H1 (cell line): ENCODE results near the gene RNF220. TPM values are rescaled to one million over a fixed set of nuclear protein-coding genes. Genes with fewer than 3 reads are reported as not detected.

ENCODE experiments used
- CTCF ChIA-PET: fragments of 300-600 bp; sonication (Branson Sonifier 250); formaldehyde crosslinking; loops from one replicate; lab custom pipeline; 2021; ENCODE audit not compliant: partially characterized antibody; lab: Charles Lee
- POLR2A ChIA-PET: fragments of 300-600 bp; sonication (Branson Sonifier 250); formaldehyde crosslinking; loops from one replicate; lab custom pipeline; 2021; ENCODE audit warnings: inconsistent platforms; ENCODE audit not compliant: partially characterized antibody; lab: Charles Lee
- DNase-seq, 2 experiments: peaks; one replicate each; pipeline versions ENCODE4 v3.0.0 to v3.0.0-alpha.2; 2010 to 2022; ENCODE audit warnings: low spot score in 2 of 2, low read depth in 1 of 2, mixed read lengths in 1 of 2
- FAIRE-seq: peaks from 2 replicates; lab custom pipeline; 2011; peaks lifted over from hg19 to GRCh38; lab: Jason Lieb, UNC
- H2AFZ ChIP-seq: 2 replicates; pipeline ENCODE4 v1.8.1; 2012; ENCODE audit warnings: low read length, inconsistent platforms
- H2AK5ac ChIP-seq: 2 replicates; pipeline ENCODE4 v1.6.1; 2013; ENCODE audit warnings: low read depth, low read length
- H2BK120ac ChIP-seq: replicated peaks from 2 replicates; pipeline ENCODE3; 2013; ENCODE audit warnings: low read depth, low read length, inconsistent platforms
- H2BK12ac ChIP-seq: 2 replicates; pipeline ENCODE4 v1.6.1; 2013; ENCODE audit warnings: low read depth, low read length
- H2BK15ac ChIP-seq: 2 replicates; pipeline ENCODE4 v1.6.1; 2013; ENCODE audit warnings: low read length
- H2BK20ac ChIP-seq: 2 replicates; pipeline ENCODE4 v1.6.1; 2013; ENCODE audit warnings: low read length
- H2BK5ac ChIP-seq: 2 replicates; pipeline ENCODE4 v1.6.1; 2013; ENCODE audit warnings: low read depth, low read length
- H3K14ac ChIP-seq: 2 replicates; pipeline ENCODE4 v1.6.1; 2013; ENCODE audit warnings: inconsistent platforms; ENCODE audit not compliant: insufficient read length
- H3K18ac ChIP-seq: 2 replicates; pipeline ENCODE4 v1.6.1; 2013; ENCODE audit warnings: low read length; ENCODE audit errors: extremely low read depth
- H3K23ac ChIP-seq: 2 replicates; pipeline ENCODE4 v1.6.1; 2013; ENCODE audit warnings: inconsistent platforms; ENCODE audit not compliant: insufficient read length
- H3K23me2 ChIP-seq: 2 replicates; pipeline ENCODE4 v1.6.1; 2013; ENCODE audit warnings: low read depth, low read length
- H3K27ac ChIP-seq: 2 replicates; pipeline ENCODE4 v1.6.1; 2011; ENCODE audit warnings: low read depth, low read length, inconsistent platforms
- H3K27me3 ChIP-seq, 4 experiments: replicated peaks in 1 of 4; 1 replicate in 1 of 4; 2 replicates in 3 of 4; pipeline versions ENCODE4 v1.6.1 to v1.8.1; 2011 to 2013; ENCODE audit warnings: low read length in 3 of 4, mild to moderate bottlenecking in 3 of 4, inconsistent platforms in 2 of 4, mixed read lengths in 2 of 4, moderate library complexity in 1 of 4; ENCODE audit not compliant: control insufficient read depth in 3 of 4, insufficient read depth in 3 of 4; ENCODE audit errors: extremely low read depth in 1 of 4
- H3K36me3 ChIP-seq, 4 experiments: 2 replicates each; pipeline versions ENCODE4 v1.6.1 to v1.8.1; 2011 to 2013; ENCODE audit warnings: mild to moderate bottlenecking in 4 of 4, low read length in 3 of 4, moderate library complexity in 2 of 4, control low read depth in 1 of 4, inconsistent platforms in 1 of 4; ENCODE audit not compliant: insufficient read depth in 4 of 4, control insufficient read depth in 2 of 4
- H3K4ac ChIP-seq: replicated peaks from 2 replicates; pipeline ENCODE3; 2013; ENCODE audit warnings: low read length, low read depth, mixed read lengths, inconsistent platforms; ENCODE audit not compliant: insufficient read length
- H3K4me1 ChIP-seq, 4 experiments: replicated peaks in 1 of 4; 1 replicate in 1 of 4; 2 replicates in 3 of 4; pipeline versions ENCODE4 v1.6.1 to v1.8.1; 2011 to 2013; ENCODE audit warnings: low read length in 3 of 4, inconsistent platforms in 2 of 4, mixed read lengths in 1 of 4; ENCODE audit not compliant: insufficient read depth in 4 of 4, control insufficient read depth in 3 of 4
- H3K4me2 ChIP-seq, 2 experiments: 2 replicates each; pipeline versions ENCODE4 v1.6.1 to v1.8.1; 2011 to 2013; ENCODE audit warnings: low read depth in 2 of 2, low read length in 2 of 2, control low read depth in 1 of 2, inconsistent platforms in 1 of 2, mild to moderate bottlenecking in 1 of 2; ENCODE audit not compliant: insufficient read depth in 1 of 2
- H3K4me3 ChIP-seq, 4 experiments: fragments of 200-600, 300-600 bp in 1 of 4; sonication (generic), shearing (Covaris generic), sonication (Bioruptor Twin) in 1 of 4; 2 replicates each; pipeline versions ENCODE4 v1.5.1 to v1.8.1; 2011 to 2016; ENCODE audit warnings: low read length in 4 of 4, low read depth in 3 of 4, control low read depth in 2 of 4, inconsistent platforms in 2 of 4, mild to moderate bottlenecking in 2 of 4, mixed read lengths in 1 of 4, moderate library complexity in 1 of 4; ENCODE audit not compliant: insufficient read depth in 2 of 4; ENCODE audit errors: extremely low read depth in 1 of 4
- H3K56ac ChIP-seq: replicated peaks from 2 replicates; pipeline ENCODE3; 2013; ENCODE audit warnings: low read depth, mild to moderate bottlenecking, mixed read lengths, low read length, inconsistent platforms; ENCODE audit not compliant: insufficient read length
- H3K79me1 ChIP-seq: 2 replicates; pipeline ENCODE4 v1.6.1; 2013; ENCODE audit warnings: low read depth, low read length, control low read depth
- H3K79me2 ChIP-seq, 2 experiments: 2 replicates each; pipeline versions ENCODE4 v1.6.1 to v1.8.1; 2012 to 2013; ENCODE audit warnings: low read length in 2 of 2, mild to moderate bottlenecking in 2 of 2, inconsistent platforms in 1 of 2; ENCODE audit not compliant: insufficient read depth in 2 of 2, control insufficient read depth in 1 of 2
- H3K9ac ChIP-seq, 4 experiments: replicated peaks in 1 of 4; 1 replicate in 1 of 4; 2 replicates in 3 of 4; pipeline versions ENCODE4 v1.6.1 to v1.8.1; 2011 to 2013; ENCODE audit warnings: low read depth in 3 of 4, low read length in 3 of 4, control low read depth in 2 of 4, mild to moderate bottlenecking in 2 of 4, moderate library complexity in 2 of 4, inconsistent platforms in 1 of 4; ENCODE audit errors: extremely low read depth in 1 of 4
- H3K9me3 ChIP-seq, 2 experiments: 2 replicates each; pipeline versions ENCODE4 v1.6.1 to v1.8.1; 2012 to 2013; ENCODE audit warnings: mild to moderate bottlenecking in 2 of 2, moderate library complexity in 2 of 2, control low read depth in 1 of 2, inconsistent platforms in 1 of 2, low read depth in 1 of 2, low read length in 1 of 2, mixed read lengths in 1 of 2; ENCODE audit not compliant: insufficient read depth in 2 of 2
- H4K20me1 ChIP-seq, 2 experiments: replicated peaks in 1 of 2; 2 replicates each; pipeline versions ENCODE3 to v1.8.1; 2011 to 2013; ENCODE audit warnings: inconsistent platforms in 2 of 2, low read length in 2 of 2, mild to moderate bottlenecking in 1 of 2; ENCODE audit not compliant: insufficient read depth in 2 of 2, control insufficient read depth in 1 of 2
- H4K5ac ChIP-seq: 2 replicates; pipeline ENCODE4 v1.6.1; 2013; ENCODE audit warnings: low read length, low read depth, mixed read lengths, inconsistent platforms; ENCODE audit not compliant: insufficient read length
- H4K8ac ChIP-seq: 2 replicates; pipeline ENCODE4 v1.8.0; 2013; ENCODE audit warnings: mild to moderate bottlenecking, moderate library complexity, low read length, inconsistent platforms; ENCODE audit not compliant: insufficient read depth; ENCODE audit errors: extremely low read depth
- H4K91ac ChIP-seq: replicated peaks from 2 replicates; pipeline ENCODE3; 2013; ENCODE audit warnings: low read length, mixed read lengths, inconsistent platforms; ENCODE audit not compliant: insufficient read length
- ASH2L ChIP-seq: fragments of 200-600, 300-600 bp; sonication (generic); IDR thresholded peaks from one replicate; pipeline ENCODE4 v1.7.1; 2017; ENCODE audit warnings: low read length
- BACH1 ChIP-seq: IDR thresholded peaks from 2 replicates; pipeline ENCODE4 v1.6.1; 2012; ENCODE audit warnings: low read length, improper control_type of control experiment
- CEBPB ChIP-seq: IDR thresholded peaks from 2 replicates; pipeline ENCODE4 v1.6.1; 2012; ENCODE audit warnings: low read depth, low read length
- KDM4A ChIP-seq: IDR thresholded peaks from one replicate; pipeline ENCODE4 v1.7.1; 2012; ENCODE audit warnings: low read depth, mild to moderate bottlenecking, moderate library complexity, low read length, inconsistent platforms; ENCODE audit not compliant: severe bottlenecking
- SIN3A ChIP-seq, 2 experiments: IDR thresholded peaks in 1 of 2; conservative IDR thresholded peaks in 1 of 2; 2 replicates each; pipeline ENCODE4 v1.6.1; 2011 to 2012; ENCODE audit warnings: low read length in 2 of 2, improper control_type of control experiment in 1 of 2, low read depth in 1 of 2, mild to moderate bottlenecking in 1 of 2
- SIX5 ChIP-seq: IDR thresholded peaks from 2 replicates; pipeline ENCODE4 v1.6.1; 2011; ENCODE audit warnings: mild to moderate bottlenecking, low read depth, low read length
- TAF7 ChIP-seq: optimal IDR thresholded peaks from 2 replicates; pipeline ENCODE3; 2011; ENCODE audit warnings: low read depth, mild to moderate bottlenecking, inconsistent platforms, low read length, moderate library complexity, borderline replicate concordance
- TBP ChIP-seq: IDR thresholded peaks from 2 replicates; pipeline ENCODE4 v1.6.1; 2011; ENCODE audit warnings: low read depth, low read length, improper control_type of control experiment
- TCF12 ChIP-seq: IDR thresholded peaks from 2 replicates; pipeline ENCODE4 v1.6.1; 2011; ENCODE audit warnings: low read depth, mild to moderate bottlenecking, low read length
- YY1 ChIP-seq: IDR thresholded peaks from 2 replicates; pipeline ENCODE4 v1.6.1; 2011; ENCODE audit warnings: low read depth, mild to moderate bottlenecking, low read length
- WGBS, 2 experiments: shearing (Covaris generic) in 1 of 2; methylation state at CpG; one replicate each; pipeline versions ENCODE4 v1.1.6 to v1.1.7; 2013 to 2015; ENCODE audit warnings: low lambda C conversion rate in 2 of 2, mixed read lengths in 2 of 2, inconsistent platforms in 1 of 2, low coverage in 1 of 2, missing lambda C conversion rate in 1 of 2; ENCODE audit not compliant: insufficient replicate concordance in 2 of 2, insufficient coverage in 1 of 2, insufficient read length in 1 of 2; ENCODE audit errors: extremely low coverage in 1 of 2, missing lambda C conversion rate in 1 of 2; 5-methylcytosine and 5-hydroxymethylcytosine counted together
- polyA plus RNA-seq, 7 experiments: library from polyadenylated mRNA; depleted of rRNA in 3 of 7; stranded (reverse) in 5 of 7; unstranded in 2 of 7; fragments of >200 nt in 5 of 7; fragments of 200-250 nt in 2 of 7; gene quantifications; 1 replicate in 5 of 7; 2 replicates in 1 of 7; 4 replicates in 1 of 7; pipeline versions ENCODE4 v1.2.1 to v1.2.3, GENCODE V29; 2011 to 2013; ENCODE audit warnings: missing spikeins in 2 of 7, mixed read lengths in 2 of 7
- total RNA-seq: library from RNA; stranded (reverse); fragmentation: NEBNext Ultra II Directional; extraction: Animal tissue kit (Norgen Biotek cat#: 25700); gene quantifications from 2 replicates; pipeline ENCODE4 v1.2.1, GENCODE V29; 2021
- TF ChIP-seq, protein P1 (sequence below): IDR thresholded peaks from 2 replicates; pipeline ENCODE4 v1.6.1; 2011; ENCODE audit warnings: low read depth, mild to moderate bottlenecking, low read length; ENCODE audit not compliant: insufficient read depth

The RNF220 gene
- total and polyA plus RNA-seq, 2 of the 8 experiments (the other 6 are each of a cell fraction or from before 2014, with no cell fraction given) = 123 to 160 TPM

GRCh38 chr1:44472620-44473525 is 67.8 kb downstream of the RNF220 start:
- H2BK15ac ChIP-seq = no peak overlapping the region
- DNase-seq (no peak), FAIRE-seq (peak; percentile 7)
- H3K27me3 ChIP-seq = no peaks in the 10 kb centered on the region
- peaks cover 6 to 19% (median 11%) of the 10 kb centered on the region in 4 experiments for H3K4me1 ChIP-seq
- no peak overlapping the region for H3K14ac ChIP-seq
- H3K79me1 ChIP-seq = no peaks in the 10 kb centered on the region; the same call in 1 of the 2 replicates
- H4K20me1 ChIP-seq = peaks cover 0 to 2% of the 10 kb centered on the region in 2 experiments
- H4K91ac ChIP-seq = no peak overlapping the region
- H2BK20ac ChIP-seq = no peak overlapping the region
- no peak overlapping the region for H2BK5ac ChIP-seq
- whole genome bisulfite sequencing, 2 experiments = 82% methylated on average over 14 of the region's 18 CpGs; no CpG with 5 or more reads in 1 of the 2 experiments
- H2BK120ac ChIP-seq = no peak overlapping the region
- no peak overlapping the region for H3K27ac ChIP-seq
- no peaks in the 10 kb centered on the region for H3K36me3 ChIP-seq
- H3K23ac ChIP-seq = no peak overlapping the region
- H4K8ac ChIP-seq = no peak overlapping the region
- no peak overlapping the region; a peak in 1 of 7 replicates for H3K9ac ChIP-seq
- no peak overlapping the region for H2AK5ac ChIP-seq
- no peak overlapping the region for H4K5ac ChIP-seq
- no peak overlapping the region for H2AFZ ChIP-seq
- 0 out of 4 replicates have a peak overlapping the region, but pooled peaks of 1 of the 2 experiments have one; percentile 13 for H3K4me2 ChIP-seq
- no peak overlapping the region for H3K18ac ChIP-seq
- H3K23me2 ChIP-seq = no peaks in the 10 kb centered on the region; the same call in 1 of the 2 replicates
- H3K56ac ChIP-seq = no peak overlapping the region
- H3K9me3 ChIP-seq = 0 out of 4 replicates have a peak, but pooled peaks cover 0 to 4% of the 10 kb centered on the region in 2 experiments
- H3K4me3 ChIP-seq = no peak overlapping the region
- ChIA-PET CTCF (interaction anchor here (1.1 to 1.3 kb wide), 4 partner anchors 12 to 122 kb away, joined by 3 to 4 read pairs (median 3); no protein-coding TSS in a partner anchor), POLR2A (interaction anchor here (0.6 to 1.3 kb wide), 2 partner anchors 45 to 51 kb away, joined by 3 read pairs; no protein-coding TSS in a partner anchor)
- no peak overlapping the region for H2BK12ac ChIP-seq
- H3K79me2 ChIP-seq = peaks cover 0 to 4% of the 10 kb centered on the region in 2 experiments; a peak in 1 of 4 replicates
- no peak overlapping the region for H3K4ac ChIP-seq
- TF ChIP-seq KDM4A = no peak
- no peak for TF ChIP-seq BACH1
- no peak for TF ChIP-seq CEBPB
- TF ChIP-seq YY1 = no peak
- no peak for TF ChIP-seq TBP
- TF ChIP-seq, protein P1, sequence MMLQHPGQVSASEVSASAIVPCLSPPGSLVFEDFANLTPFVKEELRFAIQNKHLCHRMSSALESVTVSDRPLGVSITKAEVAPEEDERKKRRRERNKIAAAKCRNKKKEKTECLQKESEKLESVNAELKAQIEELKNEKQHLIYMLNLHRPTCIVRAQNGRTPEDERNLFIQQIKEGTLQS = no peak
- TF ChIP-seq SIN3A (conservative IDR thresholded peaks at IDR 0.05 in 1 of 2, IDR thresholded peaks at IDR 0.05 in 1 of 2; ENCODE audit: low read depth in 1 of 2, low read length in 2 of 2) = no peak
- TF ChIP-seq TCF12 = no peak
- TF ChIP-seq TAF7 = no peak
- no peak for TF ChIP-seq SIX5
- no peak for TF ChIP-seq ASH2L
